GM23248 (cell line): ENCODE results near the gene SOWAHB.

Experiments
- EZH2 ChIP-seq: fragments of 200-600 bp; sonication (generic); IDR thresholded peaks from 2 replicates; pipeline ENCODE4 v1.6.1; 2018; ENCODE audit warnings: antibody characterized with exemption, mild to moderate bottlenecking; ENCODE audit not compliant: insufficient read depth, poor library complexity, severe bottlenecking
- EZH2phosphoT487 ChIP-seq: fragments of 200-600 bp; sonication (generic); IDR thresholded peaks from 2 replicates; pipeline ENCODE4 v1.6.1; 2018; ENCODE audit warnings: antibody characterized with exemption, moderate library complexity, mild to moderate bottlenecking, low read depth; ENCODE audit not compliant: insufficient read depth

- TF ChIP-seq EZH2, result no peak
- TF ChIP-seq EZH2phosphoT487, result no peak
Observed at GRCh38 chr4:76926841-76927240, 28.9 kb upstream of the SOWAHB start.
